Fibroblast of lung (primary cell): ENCODE data around the gene GABRB2. TPM values are rescaled to one million over a fixed set of nuclear protein-coding genes. Genes with fewer than 3 reads are reported as not detected.

ENCODE experiments used
- DNase-seq, 2 donors: peaks; one replicate each; pipeline versions ENCODE4 v3.0.0 to v3.0.0-alpha.2; 2010; ENCODE audit warnings: low read depth in 2 of 2
- H2AFZ ChIP-seq: 2 replicates; pipeline ENCODE4 v1.5.1; 2012; ENCODE audit warnings: low read length, control low read depth, inconsistent platforms
- H3K27ac ChIP-seq: 2 replicates; pipeline ENCODE4 v1.5.1; 2011; ENCODE audit warnings: low read length, control low read depth; ENCODE audit not compliant: insufficient read depth
- H3K27me3 ChIP-seq: 2 replicates; pipeline ENCODE4 v1.5.1; 2011; ENCODE audit warnings: mild to moderate bottlenecking, low read length; ENCODE audit not compliant: control insufficient read depth, insufficient read depth
- H3K36me3 ChIP-seq: 2 replicates; pipeline ENCODE4 v1.5.1; 2011; ENCODE audit warnings: low read length; ENCODE audit not compliant: control insufficient read depth, insufficient read depth
- H3K4me1 ChIP-seq: 2 replicates; pipeline ENCODE4 v1.5.1; 2011; ENCODE audit warnings: low read length; ENCODE audit not compliant: control insufficient read depth, insufficient read depth; ENCODE audit errors: extremely low read depth
- H3K4me2 ChIP-seq: 2 replicates; pipeline ENCODE4 v1.5.1; 2011; ENCODE audit warnings: low read length, control low read depth; ENCODE audit not compliant: insufficient read depth; ENCODE audit errors: extremely low read depth
- H3K4me3 ChIP-seq, 4 experiments: fragments of 200-600 bp in 1 of 4; sonication (generic) in 1 of 4; replicated peaks in 1 of 4; 2 replicates each; pipeline ENCODE4 v1.5.1; 2011 to 2016; ENCODE audit warnings: low read length in 4 of 4, low read depth in 3 of 4, mild to moderate bottlenecking in 3 of 4, control low read depth in 2 of 4, inconsistent platforms in 1 of 4, mixed read lengths in 1 of 4; ENCODE audit not compliant: insufficient read depth in 1 of 4; ENCODE audit errors: control extremely low read depth in 1 of 4
- H3K79me2 ChIP-seq: 2 replicates; pipeline ENCODE4 v1.5.1; 2012; ENCODE audit warnings: mild to moderate bottlenecking, low read length, inconsistent platforms; ENCODE audit not compliant: control insufficient read depth, insufficient read depth
- H3K9ac ChIP-seq: 2 replicates; pipeline ENCODE4 v1.5.1; 2011; ENCODE audit warnings: mild to moderate bottlenecking, low read length, control low read depth; ENCODE audit not compliant: insufficient read depth
- H3K9me3 ChIP-seq: 2 replicates; pipeline ENCODE4 v1.5.1; 2012; ENCODE audit warnings: low read depth, low read length; ENCODE audit not compliant: control insufficient read depth, insufficient read depth
- H4K20me1 ChIP-seq: 2 replicates; pipeline ENCODE4 v1.5.1; 2011; ENCODE audit warnings: low read length; ENCODE audit not compliant: control insufficient read depth, insufficient read depth; ENCODE audit errors: extremely low read depth
- EZH2 ChIP-seq: IDR thresholded peaks from 2 replicates; pipeline ENCODE4 v1.5.1; 2012; ENCODE audit warnings: low read length, control low read depth, mild to moderate bottlenecking; ENCODE audit errors: missing control alignments
- polyA plus RNA-seq, 2 donors: library from polyadenylated mRNA; depleted of rRNA in 1 of 2; stranded (reverse) in 1 of 2; unstranded in 1 of 2; fragments of >200 nt; gene quantifications; 2 replicates each; pipeline ENCODE4 v1.2.1, GENCODE V29; 2011 to 2012; ENCODE audit warnings: missing spikeins in 1 of 2
- total RNA-seq: library from RNA; depleted of rRNA; stranded (reverse); fragments of >200 nt; gene quantifications from 2 replicates; pipeline ENCODE4 v1.2.1, GENCODE V29; 2014
- TF ChIP-seq, protein P1 (sequence below), 2 donors: IDR thresholded peaks in 1 of 2; conservative IDR thresholded peaks in 1 of 2; 1 replicate in 1 of 2; 2 replicates in 1 of 2; pipeline ENCODE4 v1.5.1; 2011 to 2012; ENCODE audit warnings: low read length in 2 of 2, control low read depth in 1 of 2, inconsistent platforms in 1 of 2, low read depth in 1 of 2, mild to moderate bottlenecking in 1 of 2

The GABRB2 gene
- total and polyA plus RNA-seq, 2 donors (not counting 1 experiment from before 2014, with no cell fraction given): under 0.01 to 0.01 TPM

DNA sequence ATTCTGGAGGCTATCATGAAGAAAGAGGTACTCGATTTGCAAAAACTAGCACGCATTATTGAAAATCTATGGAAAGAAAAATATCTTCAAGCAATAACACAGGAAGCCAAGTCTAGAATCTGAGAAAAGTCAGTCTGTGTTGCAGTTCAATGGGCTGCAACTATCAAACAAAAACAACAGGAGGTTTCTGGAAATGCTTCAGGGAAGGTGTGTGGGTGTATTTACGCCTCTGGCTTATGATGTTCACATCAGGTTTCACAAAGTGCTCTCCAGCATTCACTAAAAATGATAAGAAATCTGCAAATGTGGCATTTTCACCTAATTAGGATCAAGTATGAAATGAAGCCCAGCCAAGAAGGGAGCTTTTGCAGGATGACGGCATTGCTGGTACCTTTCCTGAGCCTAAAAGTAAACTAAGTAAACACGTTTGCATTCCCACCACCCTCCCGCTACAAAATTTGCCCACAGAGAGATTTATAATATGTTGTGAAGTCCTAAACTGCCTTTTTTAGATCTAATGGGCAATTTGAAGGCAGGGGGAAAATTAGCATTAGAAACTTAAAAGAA, 146.4 kb downstream of the GABRB2 start:
- no peak overlapping the region for H3K4me3 ChIP-seq
- H3K4me1 ChIP-seq: no peaks in the 10 kb centered on the region
- TF ChIP-seq, protein P1, sequence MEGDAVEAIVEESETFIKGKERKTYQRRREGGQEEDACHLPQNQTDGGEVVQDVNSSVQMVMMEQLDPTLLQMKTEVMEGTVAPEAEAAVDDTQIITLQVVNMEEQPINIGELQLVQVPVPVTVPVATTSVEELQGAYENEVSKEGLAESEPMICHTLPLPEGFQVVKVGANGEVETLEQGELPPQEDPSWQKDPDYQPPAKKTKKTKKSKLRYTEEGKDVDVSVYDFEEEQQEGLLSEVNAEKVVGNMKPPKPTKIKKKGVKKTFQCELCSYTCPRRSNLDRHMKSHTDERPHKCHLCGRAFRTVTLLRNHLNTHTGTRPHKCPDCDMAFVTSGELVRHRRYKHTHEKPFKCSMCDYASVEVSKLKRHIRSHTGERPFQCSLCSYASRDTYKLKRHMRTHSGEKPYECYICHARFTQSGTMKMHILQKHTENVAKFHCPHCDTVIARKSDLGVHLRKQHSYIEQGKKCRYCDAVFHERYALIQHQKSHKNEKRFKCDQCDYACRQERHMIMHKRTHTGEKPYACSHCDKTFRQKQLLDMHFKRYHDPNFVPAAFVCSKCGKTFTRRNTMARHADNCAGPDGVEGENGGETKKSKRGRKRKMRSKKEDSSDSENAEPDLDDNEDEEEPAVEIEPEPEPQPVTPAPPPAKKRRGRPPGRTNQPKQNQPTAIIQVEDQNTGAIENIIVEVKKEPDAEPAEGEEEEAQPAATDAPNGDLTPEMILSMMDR (conservative IDR thresholded peaks at IDR 0.05 in 1 of 2, IDR thresholded peaks at IDR 0.05 in 1 of 2; ENCODE audit: low read depth in 1 of 2, low read length in 2 of 2): no peak
- TF ChIP-seq EZH2: no peak

DNA sequence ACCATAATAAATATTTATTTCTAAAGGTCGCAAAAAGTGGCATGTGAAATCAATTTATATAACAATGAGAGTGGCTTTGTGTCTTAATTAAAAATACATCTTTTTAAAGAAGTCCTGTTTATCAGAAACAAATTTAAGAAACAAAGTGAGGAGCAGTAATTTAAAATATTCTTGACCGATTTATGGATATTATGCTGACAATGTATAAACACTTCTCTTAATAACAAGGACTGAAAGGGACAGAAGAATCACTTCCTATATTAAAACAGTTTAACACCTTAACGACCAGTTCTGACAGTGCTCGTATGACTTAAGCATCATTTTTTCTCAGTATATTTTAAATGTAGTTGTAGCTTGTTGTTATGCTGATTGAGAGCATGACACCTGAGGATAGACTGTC, 149.1 kb downstream of the GABRB2 start:
- Histone ChIP-seq H3K4me3 (no peak overlapping the region), H3K4me1 (no peaks in the 10 kb centered on the region), H3K9ac (no peak overlapping the region), H2AFZ (no peak overlapping the region), H3K36me3 (no peaks in the 10 kb centered on the region), H3K9me3 (no peaks in the 10 kb centered on the region), H3K4me2 (no peak overlapping the region), H3K27me3 (no peaks in the 10 kb centered on the region), H3K27ac (no peak overlapping the region), H4K20me1 (no peaks in the 10 kb centered on the region), H3K79me2 (no peaks in the 10 kb centered on the region)
- no peak for DNase-seq
- TF ChIP-seq, protein P1 (conservative IDR thresholded peaks at IDR 0.05 in 1 of 2, IDR thresholded peaks at IDR 0.05 in 1 of 2; ENCODE audit: low read depth in 1 of 2, low read length in 2 of 2): no peak
- TF ChIP-seq EZH2: no peak

More for the DNA sequence above, 146.4 kb downstream of the GABRB2 start:
- no peak overlapping the region for H3K4me2 ChIP-seq
- no peak overlapping the region for H2AFZ ChIP-seq
- H3K36me3 ChIP-seq: no peaks in the 10 kb centered on the region
- H3K9me3 ChIP-seq: no peaks in the 10 kb centered on the region
- no peak for DNase-seq
- H3K27ac ChIP-seq: no peak overlapping the region
- no peak overlapping the region for H3K9ac ChIP-seq
- no peaks in the 10 kb centered on the region for H3K79me2 ChIP-seq
- no peaks in the 10 kb centered on the region for H3K27me3 ChIP-seq
- no peaks in the 10 kb centered on the region for H4K20me1 ChIP-seq

DNA sequence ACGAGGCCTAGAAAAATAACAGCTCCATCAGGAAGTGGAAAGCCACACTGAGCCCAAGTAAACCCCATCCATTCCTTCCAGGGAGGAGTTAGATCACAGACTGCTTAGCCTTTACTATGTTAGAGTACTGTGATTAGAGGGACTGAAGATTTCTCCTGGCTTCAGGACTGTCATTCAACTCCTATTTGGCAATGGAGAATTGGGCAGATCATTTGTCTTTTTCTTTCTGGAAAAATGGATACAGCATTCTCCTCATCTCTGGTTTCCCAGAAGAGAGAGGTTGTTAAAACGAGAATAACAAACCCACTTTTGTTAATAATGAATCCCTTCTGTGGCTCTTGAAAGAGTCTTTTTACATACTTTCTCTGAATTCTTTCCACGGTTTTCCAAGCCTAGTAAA, 150.4 kb downstream of the GABRB2 start:
- Histone ChIP-seq H3K27me3 (no peaks in the 10 kb centered on the region), H2AFZ (no peak overlapping the region), H3K27ac (no peak overlapping the region), H3K4me1 (no peaks in the 10 kb centered on the region), H3K4me2 (no peak overlapping the region), H3K9me3 (no peaks in the 10 kb centered on the region), H4K20me1 (no peaks in the 10 kb centered on the region), H3K9ac (no peak overlapping the region), H3K36me3 (no peaks in the 10 kb centered on the region), H3K4me3 (no peak overlapping the region), H3K79me2 (no peaks in the 10 kb centered on the region)
- TF ChIP-seq, protein P1 (conservative IDR thresholded peaks at IDR 0.05 in 1 of 2, IDR thresholded peaks at IDR 0.05 in 1 of 2; ENCODE audit: low read depth in 1 of 2, low read length in 2 of 2): no peak
- TF ChIP-seq EZH2: no peak
- no peak for DNase-seq
